CD4-positive, alpha-beta T cell treated with Interleukin-4 for 1 hour (primary cell): ENCODE data around the gene RASA3.

Source experiments
- DNase-seq, 2 donors: peaks; one replicate each; pipeline ENCODE4 v3.0.0-alpha.2; 2020 to 2022

RASA3 gene

DNA sequence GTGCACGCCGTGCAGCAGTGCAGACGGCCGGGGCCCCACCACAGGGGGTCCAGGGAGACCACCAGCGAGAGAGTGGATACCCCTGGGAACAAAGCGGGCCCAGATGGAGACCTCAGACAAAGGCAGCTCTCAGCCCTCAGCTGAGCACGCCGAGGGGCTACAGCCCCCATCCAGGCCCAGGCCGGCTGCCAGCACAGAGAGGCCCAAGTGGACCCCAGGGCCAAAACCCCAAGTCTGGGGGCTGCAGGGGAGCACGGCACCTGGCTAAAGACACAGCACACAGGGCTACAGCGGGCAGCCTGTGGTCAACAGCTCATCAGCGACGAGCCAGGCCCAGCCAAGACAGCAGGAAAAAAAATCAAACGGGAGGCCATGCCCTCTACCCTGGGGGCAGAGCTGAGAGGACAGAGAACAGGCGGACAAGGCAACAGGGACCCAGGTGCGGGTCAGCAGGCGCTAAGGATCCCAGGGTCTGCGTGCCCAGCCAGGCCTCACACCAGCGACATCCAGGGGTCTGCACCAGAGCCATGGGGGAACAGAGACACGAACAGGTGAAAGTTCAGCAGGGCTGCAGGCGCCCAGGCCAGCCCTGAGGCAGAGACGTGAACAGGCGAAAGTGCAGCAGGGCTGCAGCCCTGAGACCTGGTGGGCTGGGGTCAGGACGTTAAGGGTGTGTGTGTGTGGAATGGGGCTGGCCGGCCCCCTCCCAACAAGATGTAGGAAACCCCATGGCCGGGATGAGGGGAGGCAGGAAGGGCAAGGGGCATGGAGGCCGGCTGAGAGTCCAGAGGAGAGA is 34.3 kb downstream of the RASA3 start:
- DNase-seq, result no peak

DNA sequence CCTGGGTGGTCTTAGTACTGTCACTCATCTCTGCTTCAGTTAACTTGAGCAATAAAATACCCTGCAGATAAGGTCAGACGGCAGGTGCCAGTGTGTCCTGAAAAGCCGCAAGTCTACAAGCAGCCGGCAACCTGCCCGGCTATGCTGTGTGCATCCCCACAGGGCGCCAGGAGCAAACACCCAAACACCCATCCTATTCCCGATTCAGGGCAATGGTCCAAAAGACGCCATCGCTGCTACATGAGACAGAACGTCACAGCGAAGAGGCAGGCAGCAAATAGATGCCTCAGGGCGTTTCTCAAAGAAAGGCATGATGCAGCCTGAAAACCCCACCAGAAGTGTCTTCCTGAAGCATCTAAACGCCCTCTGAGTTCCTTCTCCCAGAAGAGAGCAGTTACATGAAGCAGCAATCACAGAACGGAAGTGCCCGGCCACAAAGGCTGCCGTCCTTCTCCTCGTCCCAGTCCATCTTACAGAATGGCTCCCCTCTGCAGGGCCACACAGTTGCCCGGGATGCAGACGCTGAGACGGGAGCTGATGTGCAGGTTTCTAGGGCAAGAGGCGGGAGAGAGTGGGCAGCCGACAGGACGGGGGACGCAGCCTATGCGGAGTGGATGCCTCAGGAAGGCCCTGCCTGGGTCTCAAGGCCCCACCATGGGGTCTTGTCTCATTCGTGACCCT is 35.1 kb downstream of the RASA3 start:
- no peak for DNase-seq

DNA sequence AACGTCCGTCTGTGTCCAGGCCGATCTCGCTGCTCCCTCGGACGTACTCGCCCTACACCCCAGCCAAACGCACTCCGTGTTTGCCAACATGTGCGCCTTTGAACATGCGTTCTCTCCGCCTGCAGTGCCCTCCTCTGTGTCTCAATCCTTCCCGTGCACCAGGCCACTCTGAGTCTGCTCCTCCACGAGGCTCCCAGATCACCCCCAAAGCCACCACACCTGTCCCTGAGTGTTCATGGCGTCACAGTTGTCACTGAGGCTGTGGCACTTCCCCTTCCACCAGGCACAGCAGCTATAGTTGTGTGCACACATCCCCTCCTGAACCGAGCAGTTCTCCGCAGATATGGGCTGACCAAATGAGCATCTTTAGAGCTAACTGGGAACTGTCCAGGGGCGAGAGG is 35.6 kb downstream of the RASA3 start:
- no peak for DNase-seq

DNA sequence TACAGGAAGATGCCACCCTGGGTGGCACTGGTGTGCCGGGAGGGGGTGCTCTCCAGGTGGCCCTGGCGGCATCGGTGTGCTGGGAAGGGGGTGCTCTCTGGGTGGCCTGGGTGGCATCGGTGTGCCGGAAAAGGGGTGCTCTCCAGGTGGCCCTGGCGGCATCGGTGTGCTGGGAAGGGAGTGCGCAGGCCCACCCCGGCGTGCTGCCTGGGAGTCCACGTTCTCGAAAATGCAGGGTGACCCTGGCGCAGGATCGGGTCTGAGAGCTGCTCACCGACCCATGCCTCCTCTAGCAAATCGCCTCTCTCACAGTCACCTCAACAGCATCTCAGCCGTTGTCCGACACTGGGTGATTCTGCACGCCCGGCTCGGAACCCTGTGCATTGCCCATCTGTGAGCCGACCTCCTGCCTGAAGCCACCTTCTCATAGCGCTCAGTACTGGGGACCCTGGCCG is 36.4 kb downstream of the RASA3 start:
- no peak for DNase-seq

DNA sequence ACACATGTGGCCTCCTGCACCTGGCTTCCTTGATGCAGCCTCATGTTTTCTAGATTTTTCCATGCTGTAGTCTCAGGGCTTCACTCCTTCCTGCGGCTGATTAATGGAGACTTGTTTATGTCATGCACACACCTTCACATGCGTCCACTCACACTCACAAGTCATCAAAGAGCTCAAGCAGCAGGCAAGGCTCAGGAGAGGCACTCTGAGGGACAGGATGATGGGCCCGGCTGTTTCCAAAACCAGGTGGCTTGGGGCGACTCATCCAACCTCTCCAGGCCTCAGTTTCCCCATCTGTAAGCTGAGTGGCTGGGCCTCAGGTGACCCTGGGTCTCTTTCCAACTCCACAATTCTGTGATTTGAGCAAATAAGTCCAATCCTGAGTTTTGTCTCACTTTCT is 36.9 kb downstream of the RASA3 start:
- no peak for DNase-seq

DNA sequence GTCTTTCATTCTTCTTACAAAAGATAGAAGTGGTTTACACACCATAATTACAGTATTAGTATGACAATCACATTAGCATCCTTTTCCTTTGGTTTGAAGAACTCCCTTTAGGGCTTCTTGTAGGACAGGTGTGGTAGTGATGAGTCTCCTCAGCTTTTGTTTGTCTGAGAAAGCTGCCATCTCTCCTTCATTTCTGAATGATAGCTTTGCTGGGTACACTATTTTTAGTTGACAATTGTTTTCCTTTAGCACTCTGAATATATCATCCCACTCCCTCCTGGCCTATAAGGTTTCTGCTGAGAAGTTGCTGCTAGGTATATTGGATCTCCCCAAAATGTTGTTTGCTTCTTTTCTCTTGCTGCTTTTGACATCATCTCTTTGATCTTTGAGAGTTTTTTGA is 39.3 kb downstream of the RASA3 start:
- DNase-seq, result no peak

DNA sequence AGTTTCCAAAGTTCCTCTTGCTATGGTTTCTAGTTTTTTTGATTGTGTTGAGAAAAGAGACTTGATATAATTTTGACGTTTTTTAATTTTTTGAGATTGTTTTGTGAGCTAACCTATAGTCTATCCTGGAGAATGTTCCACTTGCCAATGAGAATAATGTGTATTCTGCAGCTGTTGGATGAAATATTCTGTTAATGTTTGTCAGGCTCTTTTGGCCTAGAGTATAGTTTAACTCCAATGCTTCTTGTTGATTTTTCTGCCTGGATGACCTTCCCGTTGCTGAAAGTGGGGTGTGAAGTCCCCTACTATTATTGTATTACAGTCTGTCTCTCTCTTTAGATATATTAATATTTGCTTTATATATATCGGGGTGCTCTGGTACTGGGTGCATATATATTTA is 40.0 kb downstream of the RASA3 start:
- DNase-seq, result no peak

DNA sequence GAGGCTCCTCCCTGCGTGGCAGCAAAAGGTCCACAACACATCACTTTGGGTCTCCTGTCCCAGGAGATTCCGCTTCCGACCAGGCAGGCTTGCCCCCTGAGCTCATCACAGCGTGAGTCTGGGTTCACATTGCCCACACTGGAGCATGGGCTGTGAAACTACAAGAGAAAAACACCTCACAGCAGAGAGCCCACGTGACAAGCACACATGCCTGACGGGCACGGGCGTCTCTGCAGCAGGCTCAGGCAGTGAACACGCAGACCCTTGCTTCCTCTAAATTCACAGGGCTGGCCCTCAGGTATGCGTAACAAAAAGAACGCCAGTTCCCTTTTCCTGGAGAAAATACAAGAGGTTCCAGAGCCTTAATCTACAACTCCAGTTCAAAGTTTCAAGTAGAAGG is 41.9 kb downstream of the RASA3 start:
- DNase-seq, result peak in 1 of 2 donors; percentile 26

DNA sequence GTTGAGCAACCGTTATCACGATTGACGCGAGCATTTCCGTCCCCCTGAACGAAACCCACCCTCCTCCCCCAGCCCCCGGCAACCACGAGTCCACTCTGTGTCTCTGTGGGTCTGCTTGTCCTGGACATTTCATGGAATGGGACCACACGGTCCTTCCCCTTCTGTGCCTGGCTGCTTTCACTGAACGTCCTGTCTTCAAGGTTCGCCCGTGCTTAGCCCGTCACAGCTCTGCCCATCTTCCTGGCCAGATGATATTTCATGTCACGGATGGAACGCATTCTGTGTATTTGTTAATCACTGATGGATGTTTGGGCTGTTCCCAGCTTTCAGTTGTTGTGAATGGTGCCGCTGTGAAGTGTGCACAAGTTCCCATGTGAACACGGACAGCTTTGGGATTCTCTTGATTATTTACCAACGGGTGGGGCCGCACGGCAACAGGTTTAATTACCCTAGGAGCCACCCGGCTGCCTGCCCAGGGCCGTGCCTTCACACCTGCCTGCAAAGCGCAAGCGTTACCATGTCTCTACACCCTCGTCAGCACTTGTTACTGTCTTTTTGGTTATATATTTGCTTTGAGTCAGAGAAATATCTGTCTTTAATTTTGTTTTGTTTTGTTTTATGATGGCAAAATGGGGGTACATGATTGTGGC is 42.5 kb downstream of the RASA3 start:
- no peak for DNase-seq

DNA sequence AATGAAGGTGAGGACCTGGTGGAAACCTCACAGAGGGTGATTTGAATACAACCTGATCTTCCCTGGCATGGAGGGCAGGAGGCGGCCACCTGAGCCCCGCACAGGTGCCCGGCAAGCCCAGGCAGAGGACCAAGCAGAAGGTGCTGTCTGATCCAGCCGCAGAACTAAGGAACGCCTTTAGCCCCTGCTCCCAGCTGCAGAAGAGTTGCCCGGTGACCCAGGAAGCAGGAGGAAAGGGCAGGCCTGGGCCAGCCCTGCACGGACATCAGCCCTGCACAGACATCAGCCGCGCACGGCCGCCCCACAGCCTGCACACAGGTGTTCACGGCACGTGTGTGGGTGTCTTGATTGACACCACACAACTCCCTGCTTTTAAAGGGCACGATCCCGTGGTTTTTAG is 43.1 kb downstream of the RASA3 start:
- DNase-seq, result no peak

DNA sequence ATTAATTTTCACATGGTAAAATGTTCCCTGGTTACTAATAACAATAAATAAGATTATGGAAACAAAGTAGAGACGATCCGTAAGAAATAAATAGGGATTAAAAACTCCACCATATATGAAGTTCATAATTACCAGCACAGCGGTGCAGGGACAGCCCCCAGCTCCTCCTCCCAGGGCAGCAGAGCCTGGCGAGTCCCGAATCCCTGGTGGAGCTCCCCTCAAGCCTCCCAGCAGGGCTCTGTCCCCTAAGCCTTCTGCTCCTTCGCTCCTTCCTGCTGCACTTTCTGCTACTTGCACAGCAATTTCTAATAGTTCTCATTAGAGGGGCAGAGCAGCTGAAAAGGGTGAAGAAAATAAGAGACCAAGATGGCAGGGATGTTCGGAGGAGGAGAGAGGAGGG is 43.6 kb downstream of the RASA3 start:
- DNase-seq, result no peak

DNA sequence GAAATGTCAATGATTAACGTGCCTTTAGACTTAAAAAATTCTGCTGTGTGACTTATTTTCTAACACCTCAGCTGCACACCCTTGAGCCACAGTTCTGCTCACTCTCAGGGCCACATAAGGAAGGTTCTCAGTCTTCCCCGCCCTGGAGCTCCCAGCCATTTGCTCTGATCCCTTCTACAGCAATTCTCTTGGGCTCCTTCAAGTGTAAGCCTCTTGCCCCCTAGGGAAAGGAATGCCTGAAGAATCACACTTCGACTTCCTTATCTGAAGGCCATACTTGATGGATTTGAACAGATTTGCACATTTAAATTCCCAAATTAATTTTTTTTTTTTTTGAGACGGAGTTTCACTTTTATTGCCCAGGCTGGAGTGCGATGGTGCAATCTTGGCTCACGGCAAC is 44.2 kb downstream of the RASA3 start:
- no peak for DNase-seq

DNA sequence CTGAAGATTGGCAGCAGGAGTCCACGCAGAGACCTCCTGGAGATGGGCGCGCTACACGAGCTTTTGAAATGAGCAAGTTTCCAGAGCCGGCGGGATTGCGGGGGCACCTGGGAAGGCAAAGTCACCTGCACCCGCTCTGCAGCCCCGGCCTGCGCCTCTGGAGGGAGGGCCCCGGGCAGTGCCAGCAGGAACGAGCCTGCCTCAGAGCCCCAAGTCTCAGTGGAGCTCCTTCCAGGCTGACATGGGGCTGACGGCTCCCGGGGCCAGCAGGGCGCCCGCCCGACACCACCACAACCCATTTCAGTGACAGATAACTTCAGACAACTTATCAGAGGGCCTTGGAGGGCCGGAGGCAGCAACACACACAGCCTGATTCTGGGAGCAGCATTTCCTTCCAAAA is 45.0 kb downstream of the RASA3 start:
- DNase-seq, result no peak

DNA sequence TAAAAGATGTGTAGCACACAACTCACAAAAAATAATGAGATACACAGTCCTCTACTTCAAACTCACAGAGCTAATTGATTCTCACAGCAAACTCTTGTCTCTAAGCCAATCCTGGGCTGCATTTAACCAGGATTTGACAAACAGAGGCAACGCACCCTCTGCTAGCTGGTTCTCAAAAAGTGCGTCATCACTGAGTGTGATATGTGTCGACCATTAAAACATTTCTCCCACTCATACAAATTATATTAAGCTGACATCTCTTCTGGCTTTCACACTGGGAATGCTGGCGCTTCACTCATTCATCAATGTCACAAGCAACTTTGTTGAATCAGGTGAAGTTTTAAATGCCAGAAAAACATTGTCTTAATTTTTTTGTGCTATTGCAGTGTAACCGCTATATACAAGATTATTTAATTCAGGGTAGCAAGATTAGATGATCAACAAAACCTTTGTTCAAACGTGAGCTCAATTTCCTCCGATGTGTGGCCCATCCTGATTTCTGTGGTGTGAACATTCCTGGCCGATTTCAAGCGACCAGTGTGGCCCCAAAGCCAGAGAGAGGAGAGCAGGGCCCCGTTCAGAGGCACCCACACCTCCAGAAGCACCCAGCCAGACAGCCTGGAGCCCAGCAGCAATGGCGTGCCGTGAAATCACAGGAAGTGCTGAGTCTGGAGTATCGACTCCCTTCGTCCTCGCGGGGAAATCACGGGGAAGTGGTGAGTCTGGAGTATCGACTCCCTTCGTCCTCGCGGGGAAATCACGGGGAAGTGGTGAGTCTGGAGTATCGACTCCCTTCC is 49.4 kb downstream of the RASA3 start:
- no peak for DNase-seq

DNA sequence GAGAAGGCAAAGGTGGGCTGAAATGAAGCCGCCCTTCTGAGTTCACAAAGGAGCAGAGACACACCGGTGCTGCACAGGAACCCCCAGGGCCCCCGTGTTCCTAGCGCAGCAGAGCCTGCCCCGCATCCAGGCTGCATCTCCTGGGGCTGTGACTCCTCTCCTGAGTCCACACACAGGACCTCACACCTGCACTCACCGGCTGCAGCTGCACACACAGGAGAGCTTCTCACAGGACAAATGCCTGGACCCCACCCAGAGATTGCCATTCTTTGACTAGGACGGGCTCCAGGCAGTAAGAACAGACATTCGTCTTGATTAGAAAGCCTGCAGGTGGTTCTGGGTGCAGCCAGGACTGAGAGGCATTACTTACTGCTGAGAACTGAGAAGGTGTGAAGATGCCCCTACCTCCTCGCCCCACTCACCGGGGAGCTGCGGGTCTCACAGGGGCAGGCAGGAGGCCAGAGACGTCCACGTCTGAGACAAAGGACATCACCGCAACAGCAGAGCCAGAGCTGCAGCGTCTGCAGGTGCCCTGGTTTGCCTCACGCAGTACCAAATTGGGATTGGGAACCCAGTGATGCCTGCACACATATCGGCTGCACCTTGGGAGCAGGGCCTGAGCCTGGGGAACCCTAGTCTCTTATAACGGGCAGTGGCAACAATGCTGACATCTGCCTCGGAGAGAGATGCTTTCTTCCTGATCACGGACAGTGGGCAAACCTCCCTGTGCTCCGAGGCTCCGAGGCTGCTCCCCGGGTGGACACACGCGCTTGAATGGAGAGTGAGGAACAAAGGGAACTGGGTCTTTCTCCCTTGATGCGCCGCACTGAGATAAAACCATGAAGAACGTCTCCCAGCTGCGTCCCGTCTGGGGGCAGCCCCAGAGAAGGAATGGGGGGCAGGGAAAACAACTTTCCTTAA is 50.4 kb downstream of the RASA3 start:
- DNase-seq, result no peak

DNA sequence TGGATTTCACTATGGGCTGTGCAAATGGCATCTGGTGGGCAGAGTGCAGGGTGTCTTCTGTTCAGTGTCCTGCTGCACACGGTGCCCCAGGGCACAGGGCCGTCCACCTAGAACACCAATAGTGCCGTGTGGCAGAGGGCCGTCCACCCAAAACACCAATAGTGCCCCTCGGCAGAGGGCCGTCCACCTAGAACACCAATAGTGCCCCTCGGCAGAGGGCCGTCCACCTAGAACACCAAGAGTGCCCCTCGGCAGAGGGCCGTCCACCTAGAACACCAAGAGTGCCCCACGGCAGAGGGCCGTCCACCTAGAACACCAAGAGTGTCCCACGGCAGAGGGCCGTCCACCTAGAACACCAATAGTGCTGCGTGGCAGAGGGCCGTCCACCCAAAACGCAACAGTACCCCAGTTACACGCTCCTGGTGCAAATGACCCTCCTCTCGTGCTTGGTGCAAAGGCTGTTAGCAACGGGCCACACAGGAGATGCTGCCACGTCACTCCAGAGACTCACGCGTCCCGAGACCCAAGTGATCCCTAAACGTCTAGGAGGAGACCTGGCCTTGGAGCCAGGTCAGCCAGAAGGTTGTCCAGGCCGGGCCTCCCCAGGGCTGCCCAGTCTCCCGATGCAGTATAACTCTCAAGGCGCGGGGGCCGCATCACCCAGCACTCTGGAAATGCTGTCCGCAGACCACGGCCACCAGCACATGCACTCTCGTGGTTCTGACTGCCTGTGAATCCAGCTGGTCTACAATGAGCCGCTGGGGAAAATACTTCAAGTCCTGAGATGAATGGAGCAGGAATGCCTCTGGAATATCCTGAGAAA is 51.5 kb downstream of the RASA3 start:
- no peak for DNase-seq

DNA sequence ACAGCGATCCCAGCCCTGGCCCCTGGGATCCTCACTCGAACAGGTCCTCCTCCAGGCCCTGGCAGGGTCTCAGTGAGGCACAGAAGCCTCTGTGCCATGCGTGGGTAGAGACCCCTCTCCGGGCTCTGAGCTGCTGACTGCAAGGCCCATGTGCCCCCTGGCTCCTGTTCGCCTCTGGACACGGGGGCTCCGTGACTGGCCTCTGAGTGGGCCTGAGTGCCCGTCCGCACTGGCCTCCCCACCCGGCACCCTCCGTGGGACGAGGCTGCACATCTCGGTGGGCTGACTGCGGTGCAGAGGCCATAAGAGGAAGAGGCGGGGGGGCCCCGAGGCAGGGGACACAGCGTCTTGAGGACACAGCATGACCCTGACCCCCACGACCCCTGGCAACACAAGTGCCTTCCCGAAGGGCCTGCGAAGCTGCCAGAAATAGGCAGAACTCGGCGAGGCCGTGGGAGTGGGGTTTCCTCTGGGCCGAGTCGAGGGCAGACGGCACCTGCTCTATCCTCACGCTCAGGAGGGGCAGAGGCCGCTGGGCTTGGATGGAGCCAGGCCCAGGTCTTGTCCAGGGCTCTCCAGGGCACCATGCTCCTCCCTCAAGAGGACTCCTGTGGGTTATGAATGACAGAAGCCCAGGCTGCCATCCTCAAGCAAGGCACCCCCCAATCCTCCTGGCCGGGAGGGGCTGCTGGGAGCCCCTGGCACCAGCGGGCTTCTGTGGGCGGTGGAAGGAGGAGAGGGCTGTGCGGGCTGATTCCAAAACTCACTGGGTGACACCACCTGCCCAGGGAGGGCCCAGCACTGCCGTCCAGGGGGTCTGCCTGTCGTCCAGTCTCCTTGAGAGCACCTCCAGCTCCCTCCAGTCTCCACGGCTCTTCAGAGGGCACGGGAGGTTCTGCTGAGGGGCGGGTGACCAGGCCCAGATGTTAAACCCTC is 52.6 kb downstream of the RASA3 start:
- no peak for DNase-seq

DNA sequence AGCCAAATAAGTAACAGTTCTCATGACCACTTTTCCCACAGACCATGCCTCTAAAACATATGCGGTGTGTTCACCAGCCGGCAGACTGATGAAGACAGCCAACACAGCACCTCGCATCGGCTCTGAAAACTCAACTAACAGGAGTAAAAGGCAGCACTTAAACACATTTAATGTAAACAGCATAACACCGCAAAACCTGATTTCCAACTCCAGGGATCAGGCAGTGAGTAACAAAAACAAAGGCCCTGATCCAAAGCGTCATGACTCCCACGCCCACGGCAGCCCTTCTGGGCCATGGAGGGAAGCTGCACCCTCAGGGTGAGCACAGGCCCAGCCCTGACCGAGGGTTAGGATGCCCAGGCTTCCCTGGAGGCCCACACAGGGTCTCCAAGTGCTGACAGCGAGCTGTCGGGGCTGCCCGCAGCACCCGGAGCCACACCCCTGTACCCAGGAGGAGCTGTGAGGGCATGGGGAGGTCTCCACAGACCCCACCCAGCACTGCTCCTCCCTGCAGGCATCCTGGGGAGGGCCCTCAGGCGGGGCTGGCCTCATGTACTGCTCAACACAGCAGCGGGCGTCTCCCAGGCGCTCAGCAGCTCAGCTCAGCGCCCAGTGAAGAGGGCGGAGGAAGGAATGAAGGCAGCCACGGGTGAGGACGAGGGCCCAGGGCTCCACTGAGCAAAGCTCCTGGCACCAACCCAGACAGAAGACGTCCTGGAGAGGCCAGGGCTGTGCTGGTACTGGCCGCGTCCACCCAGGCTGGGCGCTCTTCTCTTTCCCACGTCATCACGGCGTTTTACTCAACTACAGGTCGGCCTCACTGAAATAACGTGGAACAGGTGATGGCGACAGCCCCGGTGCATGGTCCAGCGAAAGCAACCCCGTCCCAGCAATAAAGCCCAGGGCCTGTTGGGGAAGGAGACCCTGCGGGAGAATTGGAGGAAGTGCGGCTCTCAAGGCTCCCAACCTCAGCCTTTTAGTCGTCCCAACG is 53.7 kb downstream of the RASA3 start:
- DNase-seq, result no peak

DNA sequence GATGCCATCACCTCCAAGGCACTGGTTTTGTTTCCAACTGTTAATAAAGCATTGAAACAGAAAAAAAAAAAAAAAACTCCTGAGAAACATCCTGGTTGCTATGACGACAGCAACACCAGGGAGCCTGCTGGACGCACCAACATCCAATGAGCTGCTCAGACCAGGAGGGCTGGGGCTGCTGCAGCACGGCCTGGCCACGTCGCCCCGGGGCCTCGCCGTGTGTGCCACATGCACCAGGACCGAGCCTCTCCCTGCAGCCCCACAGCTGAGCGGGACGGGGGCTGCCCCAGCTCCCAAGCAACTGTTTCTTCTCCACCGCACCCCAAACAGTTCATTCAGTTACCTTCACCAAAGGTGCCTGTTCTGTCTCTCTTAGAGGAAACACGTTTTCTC is 54.5 kb downstream of the RASA3 start:
- DNase-seq, result no peak
